Spleen (tissue), 11 donors: ENCODE data around the gene KCNJ10. TPM values are rescaled to one million over a fixed set of nuclear protein-coding genes. Genes with fewer than 3 reads are reported as not detected.

ENCODE experiments used
- DNase-seq: peaks from one replicate; pipeline ENCODE4 v3.0.0-alpha.2; 2020
- H3K27ac ChIP-seq, 8 donors: fragments of 200-600 bp; sonication (generic) in 7 of 8; 1 replicate in 4 of 8; 2 replicates in 4 of 8; pipeline versions ENCODE4 v1.5.0 to v1.8.0; 2016 to 2021; ENCODE audit warnings: inconsistent platforms in 4 of 8, mild to moderate bottlenecking in 4 of 8, moderate library complexity in 1 of 8
- H3K27me3 ChIP-seq, 7 donors: fragments of 200-600 bp; sonication (generic) in 6 of 7; replicated peaks in 1 of 7; 1 replicate in 4 of 7; 2 replicates in 3 of 7; pipeline versions ENCODE4 v1.5.0 to v1.8.0; 2016 to 2021; ENCODE audit warnings: inconsistent platforms in 3 of 7, mild to moderate bottlenecking in 1 of 7
- H3K36me3 ChIP-seq, 6 donors: fragments of 200-600 bp; sonication (generic) in 5 of 6; 1 replicate in 4 of 6; 2 replicates in 2 of 6; pipeline versions ENCODE4 v1.5.0 to v1.8.0; 2016 to 2021; ENCODE audit warnings: inconsistent platforms in 2 of 6
- H3K4me1 ChIP-seq, 6 donors: fragments of 200-600 bp; sonication (generic) in 5 of 6; 1 replicate in 3 of 6; 2 replicates in 3 of 6; pipeline versions ENCODE4 v1.5.0 to v1.8.0; 2016 to 2021; ENCODE audit warnings: inconsistent platforms in 3 of 6
- H3K4me3 ChIP-seq, 8 donors: fragments of 200-600 bp; sonication (generic) in 7 of 8; 1 replicate in 4 of 8; 2 replicates in 4 of 8; pipeline versions ENCODE4 v1.5.0 to v1.8.0; 2016 to 2021; ENCODE audit warnings: inconsistent platforms in 4 of 8, mild to moderate bottlenecking in 4 of 8, moderate library complexity in 2 of 8
- H3K9me3 ChIP-seq, 8 donors: fragments of 200-600 bp; sonication (generic) in 7 of 8; 1 replicate in 4 of 8; 2 replicates in 4 of 8; pipeline versions ENCODE4 v1.5.0 to v1.8.0; 2016 to 2021; ENCODE audit warnings: inconsistent platforms in 4 of 8
- POLR2A ChIP-seq, 3 donors: fragments of 450-650 bp; IDR thresholded peaks; one replicate each; pipeline ENCODE4 v1.5.1; 2017; ENCODE audit warnings: antibody characterized with exemption in 3 of 3, mild to moderate bottlenecking in 1 of 3
- POLR2AphosphoS5 ChIP-seq, 3 donors: sonication (generic); formaldehyde crosslinking; IDR thresholded peaks; one replicate each; pipeline ENCODE4 v1.5.1; 2017; ENCODE audit warnings: antibody characterized with exemption in 3 of 3
- WGBS, 5 donors: extraction: QIAGEN DNeasy Blood & Tissue Kit in 3 of 5; methylation state at CpG; one replicate each; pipeline versions ENCODE4 v1.1.5 to v1.1.7; 2013 to 2018; 5-methylcytosine and 5-hydroxymethylcytosine counted together
- intact Hi-C: fragments of 100-400 bp; cut with DNase I; formaldehyde crosslinking; loops from one replicate; pipeline ENCODE4 v1.15.0; 2023; ENCODE audit warnings: low total_unique reads
- polyA plus RNA-seq, 3 donors: library from polyadenylated mRNA; stranded (reverse); fragments of 200-250 nt; gene quantifications; one replicate each; pipeline ENCODE4 v1.2.1, GENCODE V29; 2013
- total RNA-seq, 7 donors: library from RNA; depleted of rRNA in 3 of 7; stranded (reverse); fragments of >200 nt in 3 of 7; fragmentation: NEBNext Ultra II Directional in 4 of 7; extraction: Animal tissue kit (Norgen Biotek cat#: 25700) in 4 of 7; gene quantifications; one replicate each; pipeline versions ENCODE4 v1.1.0 to v1.2.1, GENCODE V29; 2016 to 2021
- TF ChIP-seq, protein P1 (sequence below), 11 experiments: fragments of 200-600 bp in 7 of 11; fragments of 450-650 bp in 4 of 11; sonication (generic) in 4 of 11; IDR thresholded peaks in 8 of 11; conservative IDR thresholded peaks in 3 of 11; 1 replicate in 7 of 11; 2 replicates in 4 of 11; pipeline versions ENCODE4 v1.4.0 to v1.8.0; 2016 to 2021; ENCODE audit warnings: antibody characterized with exemption in 11 of 11, inconsistent platforms in 4 of 11, mild to moderate bottlenecking in 1 of 11
- donor health status: healthy with polysubstance abuse.
- donor health status: DM: no; HTN: no; CAD: no; lungs with moderate emphysema.
- donor health status: DM: no; HTN: no; CAD: no.
- donor health status: Bipolar disorder and iron deficiency.
- donor health status: healthy.
- donor health status: DM: no; HTN: no; CAD: no.
- donor health status: DM: yes; HTN: yes; CAD: no.

The KCNJ10 gene
- total and polyA plus RNA-seq, 10 donors, result 3.7 to 30.8 (median 14.2) TPM

DNA sequence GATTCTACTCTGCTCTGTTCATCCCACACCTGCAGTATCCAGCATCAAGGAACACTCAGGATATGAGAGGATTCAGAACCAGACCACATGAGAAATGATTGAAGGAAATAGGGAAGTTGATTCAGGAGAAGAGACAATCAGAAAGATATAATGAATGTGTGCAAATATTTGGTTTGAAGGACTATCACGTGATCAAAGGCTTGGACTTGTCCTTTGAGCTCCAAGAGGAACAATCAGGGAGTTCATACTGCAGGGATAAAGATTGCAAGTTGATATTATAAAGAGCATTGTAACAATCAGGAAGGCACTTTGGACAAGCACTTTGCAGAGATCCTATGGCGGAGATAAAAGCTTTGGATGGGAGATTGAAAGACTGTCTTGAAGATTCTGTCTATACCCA, 24.3 kb downstream of the KCNJ10 start:
- no peak overlapping the region for H3K4me3 ChIP-seq
- peaks cover 0 to 8% (median 0%) of the 10 kb centered on the region in 7 donors for H3K27me3 ChIP-seq
- WGBS, 5 donors, result 55 to 70% (median 64%) methylated on average over 2 of the region's 2 CpGs
- no peaks in the 10 kb centered on the region for H3K36me3 ChIP-seq
- peaks cover 6 to 17% (median 12%) of the 10 kb centered on the region in 6 donors for H3K4me1 ChIP-seq
- DNase-seq, result no peak
- no peak overlapping the region for H3K27ac ChIP-seq
- no peaks in the 10 kb centered on the region for H3K9me3 ChIP-seq
- intact Hi-C loops, result loop anchor here (2.0 kb wide), 1 partner anchor 39 kb away; no protein-coding TSS in a partner anchor
- no peak for TF ChIP-seq POLR2A (IDR thresholded peaks at IDR 0.05)
- TF ChIP-seq POLR2AphosphoS5 (IDR thresholded peaks at IDR 0.05), result no peak
- TF ChIP-seq, protein P1, sequence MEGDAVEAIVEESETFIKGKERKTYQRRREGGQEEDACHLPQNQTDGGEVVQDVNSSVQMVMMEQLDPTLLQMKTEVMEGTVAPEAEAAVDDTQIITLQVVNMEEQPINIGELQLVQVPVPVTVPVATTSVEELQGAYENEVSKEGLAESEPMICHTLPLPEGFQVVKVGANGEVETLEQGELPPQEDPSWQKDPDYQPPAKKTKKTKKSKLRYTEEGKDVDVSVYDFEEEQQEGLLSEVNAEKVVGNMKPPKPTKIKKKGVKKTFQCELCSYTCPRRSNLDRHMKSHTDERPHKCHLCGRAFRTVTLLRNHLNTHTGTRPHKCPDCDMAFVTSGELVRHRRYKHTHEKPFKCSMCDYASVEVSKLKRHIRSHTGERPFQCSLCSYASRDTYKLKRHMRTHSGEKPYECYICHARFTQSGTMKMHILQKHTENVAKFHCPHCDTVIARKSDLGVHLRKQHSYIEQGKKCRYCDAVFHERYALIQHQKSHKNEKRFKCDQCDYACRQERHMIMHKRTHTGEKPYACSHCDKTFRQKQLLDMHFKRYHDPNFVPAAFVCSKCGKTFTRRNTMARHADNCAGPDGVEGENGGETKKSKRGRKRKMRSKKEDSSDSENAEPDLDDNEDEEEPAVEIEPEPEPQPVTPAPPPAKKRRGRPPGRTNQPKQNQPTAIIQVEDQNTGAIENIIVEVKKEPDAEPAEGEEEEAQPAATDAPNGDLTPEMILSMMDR (IDR thresholded peaks at IDR 0.05 in 8 of 11, conservative IDR thresholded peaks at IDR 0.05 in 3 of 11), result no peak

DNA sequence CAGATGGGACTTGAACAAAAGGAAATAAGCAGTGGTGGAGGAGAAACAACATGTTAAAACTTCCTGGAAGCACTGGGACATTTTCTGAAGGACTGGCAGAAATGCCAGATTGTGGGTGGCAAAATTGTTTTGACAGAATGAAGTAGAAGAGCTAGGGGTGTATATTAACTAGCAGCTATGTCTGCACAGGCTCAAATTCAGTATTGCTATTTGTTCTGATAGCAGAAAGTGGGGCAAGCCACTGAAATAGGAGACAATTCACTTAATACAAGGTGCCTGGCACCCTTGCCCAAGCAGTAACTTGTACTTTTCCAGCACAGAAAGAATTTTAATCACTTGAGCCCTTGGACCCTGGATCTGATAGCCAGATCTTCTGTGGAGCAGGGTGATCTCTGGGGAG, 26.4 kb downstream of the KCNJ10 start:
- H3K27me3 ChIP-seq, result peaks cover 0 to 8% (median 0%) of the 10 kb centered on the region in 7 donors
- intact Hi-C loops, result no loop called here
- H3K4me3 ChIP-seq, result no peak overlapping the region
- H3K4me1 ChIP-seq, result peaks cover 6 to 17% (median 12%) of the 10 kb centered on the region in 6 donors
- H3K27ac ChIP-seq, result no peak overlapping the region
- no peaks in the 10 kb centered on the region for H3K9me3 ChIP-seq
- no peak for DNase-seq
- TF ChIP-seq POLR2A (IDR thresholded peaks at IDR 0.05), result no peak
- no peaks in the 10 kb centered on the region for H3K36me3 ChIP-seq

DNA sequence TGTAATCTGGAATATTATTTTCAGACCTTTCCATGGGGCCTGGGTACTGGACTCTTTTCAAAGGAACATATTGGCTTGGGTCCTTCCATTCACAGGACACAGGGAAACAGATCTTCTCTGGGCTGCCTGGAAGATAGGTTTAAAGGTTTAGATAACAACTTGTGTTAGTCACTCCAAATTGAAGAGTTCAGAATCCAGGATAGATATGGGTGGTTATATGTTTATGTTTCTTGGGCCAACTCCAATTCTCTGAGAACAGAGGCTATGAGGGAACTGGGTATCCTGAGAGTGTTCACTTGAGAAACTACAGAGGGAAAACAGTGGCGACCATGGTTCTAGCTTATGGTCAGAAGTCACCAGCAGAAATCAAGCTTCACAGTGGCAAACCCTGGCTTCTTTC, 29.5 kb downstream of the KCNJ10 start:
- no peaks in the 10 kb centered on the region for H3K27me3 ChIP-seq
- no peak overlapping the region for H3K4me3 ChIP-seq
- intact Hi-C loops, result no loop called here
- peaks cover 0 to 7% (median 0%) of the 10 kb centered on the region in 6 donors for H3K36me3 ChIP-seq
- no peaks in the 10 kb centered on the region for H3K9me3 ChIP-seq
- no peak overlapping the region for H3K27ac ChIP-seq
- no peak for DNase-seq
- TF ChIP-seq, protein P1 (IDR thresholded peaks at IDR 0.05 in 8 of 11, conservative IDR thresholded peaks at IDR 0.05 in 3 of 11), result no peak
- no peaks in the 10 kb centered on the region for H3K4me1 ChIP-seq
- 83 to 100% (median 94%) methylated on average over 1 of the region's 1 CpG for WGBS, 5 donors

DNA sequence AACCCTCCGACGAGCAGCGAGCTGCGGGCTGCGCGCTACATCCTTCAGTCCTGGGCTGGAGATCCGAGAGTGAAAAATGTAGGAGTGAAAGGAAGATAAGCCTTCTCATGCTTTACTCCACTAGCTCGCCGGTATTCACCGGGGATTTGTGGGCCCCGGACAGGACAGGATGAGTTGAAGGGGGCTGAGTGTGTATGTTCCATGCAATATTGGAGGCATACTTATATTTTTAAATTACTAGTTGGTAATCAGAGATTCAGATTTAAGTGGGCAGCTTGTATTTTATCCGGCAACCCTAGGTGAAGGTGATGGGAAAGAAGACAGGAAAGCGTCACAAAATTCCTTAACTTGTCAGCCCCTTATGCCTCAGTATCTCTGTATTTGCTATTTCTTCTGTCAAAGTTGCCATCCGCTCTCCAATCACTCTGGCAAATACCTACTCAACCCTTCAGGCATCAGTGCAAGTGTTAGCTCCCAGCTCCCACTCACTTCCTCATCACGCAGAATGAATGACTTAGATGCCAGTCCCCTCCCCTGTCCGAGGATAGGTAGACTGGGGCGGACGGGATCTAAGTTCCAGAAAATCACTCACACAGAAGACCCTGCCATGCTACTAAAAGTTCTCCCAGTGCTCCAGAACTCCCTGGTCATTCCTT, 37.7 kb downstream of the KCNJ10 start:
- H3K4me3 ChIP-seq, result peak overlapping the region; percentile 79 to 86 (median 83)
- TF ChIP-seq, protein P1 (IDR thresholded peaks at IDR 0.05 in 8 of 11, conservative IDR thresholded peaks at IDR 0.05 in 3 of 11), result no peak
- TF ChIP-seq POLR2A (IDR thresholded peaks at IDR 0.05) (no peak), POLR2AphosphoS5 (IDR thresholded peaks at IDR 0.05) (no peak)
- no peaks in the 10 kb centered on the region for H3K27me3 ChIP-seq
- DNase-seq, result no peak
- H3K27ac ChIP-seq, result peak overlapping the region; percentile 55 to 83 (median 75)
- peaks cover 22 to 49% (median 31%) of the 10 kb centered on the region in 6 donors for H3K4me1 ChIP-seq
- WGBS, 5 donors, result 1 to 3% (median 2%) methylated on average over 18 of the region's 18 CpGs
- H3K9me3 ChIP-seq, result no peaks in the 10 kb centered on the region
- intact Hi-C loops, result no loop called here
- no peaks in the 10 kb centered on the region for H3K36me3 ChIP-seq
